ENCODE data around the gene ARPC4.

- TF ChIP-seq POLR2A (IDR thresholded peaks at IDR 0.05; ENCODE audit: low read length) = no peak
- no peak for TF ChIP-seq GATA1 (IDR thresholded peaks at IDR 0.05; ENCODE audit: low read depth, low read length)
Measured at GRCh38 chr3:9767418-9767817, 25.5 kb upstream of the ARPC4 start.

Data from erythroblast (primary cell).